ENCODE results near the gene APBA2. TPM values are rescaled to one million over a fixed set of nuclear protein-coding genes. Genes with fewer than 3 reads are reported as not detected.

APBA2 gene
- total and polyA plus RNA-seq, 2 donors from 2014 or later, result 1.0 to 6.1 TPM

DNA sequence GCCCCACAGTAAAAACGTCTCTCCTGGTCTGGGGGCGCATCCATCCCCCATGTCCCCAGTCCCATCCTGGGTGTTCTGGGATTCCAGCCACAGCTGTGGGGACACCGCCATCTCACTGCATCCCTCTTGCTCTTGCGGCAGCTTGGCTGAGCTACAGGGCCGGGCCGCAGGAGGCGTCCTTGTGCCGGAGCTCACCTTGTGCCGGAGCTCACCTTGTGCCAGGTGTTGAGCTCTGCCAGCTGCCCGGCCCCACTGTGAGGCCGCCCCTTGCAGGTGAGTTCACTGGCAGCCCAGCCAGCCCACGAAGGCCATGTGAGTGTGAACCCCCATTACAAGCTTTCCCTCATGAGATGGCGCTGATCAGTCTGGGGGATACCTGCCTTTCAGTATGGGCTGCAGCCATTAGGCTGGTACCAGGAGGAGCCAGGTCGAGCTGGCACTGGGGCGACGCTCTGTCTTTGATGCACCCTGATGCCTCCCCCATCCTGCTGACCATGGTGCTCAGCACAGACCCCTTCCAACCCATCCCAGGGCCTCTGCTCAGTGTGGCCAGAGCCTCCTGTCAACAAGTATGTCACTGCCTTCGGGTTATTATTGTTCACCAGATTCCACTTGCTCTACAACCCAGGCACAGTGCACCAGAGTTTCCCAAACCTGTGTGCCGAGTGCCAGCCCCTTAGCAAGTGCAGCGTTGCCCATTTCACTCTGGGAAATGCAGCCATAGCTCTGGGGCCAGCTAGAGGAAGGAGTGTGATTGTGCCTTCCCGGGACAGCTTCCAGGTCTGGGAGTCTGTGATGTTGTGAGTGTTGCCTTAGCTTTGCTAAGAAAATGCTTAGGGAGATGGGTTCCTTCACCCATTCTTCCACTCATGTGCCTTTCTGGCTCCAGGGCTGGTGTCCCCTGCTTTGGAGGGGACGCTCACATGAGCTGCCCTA is 105.7 kb downstream of the APBA2 start:
- FAIRE-seq, result no peak
- Histone ChIP-seq H3K27me3 (ENCODE audit: control insufficient read depth, insufficient read depth, low read length) (no peaks in the 10 kb centered on the region), H3K36me3 (ENCODE audit: control insufficient read depth in 2 of 3, insufficient read depth in 3 of 3, low read length in 3 of 3) (no peaks in the 10 kb centered on the region), H3K9ac (ENCODE audit: low read length in 3 of 3) (no peak overlapping the region), H3K4me1 (ENCODE audit: control insufficient read depth in 2 of 3, insufficient read depth in 2 of 3, low read depth in 1 of 3, low read length in 3 of 3) (no peaks in the 10 kb centered on the region), H3K9me3 (ENCODE audit: control insufficient read depth in 2 of 3, insufficient read depth in 1 of 3, low read length in 3 of 3) (no peaks in the 10 kb centered on the region), H3K27ac (ENCODE audit: low read depth in 2 of 2, low read length in 2 of 2) (no peak overlapping the region), H3K4me3 (ENCODE audit: low read length in 3 of 3) (no peak overlapping the region)
- intact Hi-C loops (cut with DNase I), result no loop called here
- TF ChIP-seq, protein P1, sequence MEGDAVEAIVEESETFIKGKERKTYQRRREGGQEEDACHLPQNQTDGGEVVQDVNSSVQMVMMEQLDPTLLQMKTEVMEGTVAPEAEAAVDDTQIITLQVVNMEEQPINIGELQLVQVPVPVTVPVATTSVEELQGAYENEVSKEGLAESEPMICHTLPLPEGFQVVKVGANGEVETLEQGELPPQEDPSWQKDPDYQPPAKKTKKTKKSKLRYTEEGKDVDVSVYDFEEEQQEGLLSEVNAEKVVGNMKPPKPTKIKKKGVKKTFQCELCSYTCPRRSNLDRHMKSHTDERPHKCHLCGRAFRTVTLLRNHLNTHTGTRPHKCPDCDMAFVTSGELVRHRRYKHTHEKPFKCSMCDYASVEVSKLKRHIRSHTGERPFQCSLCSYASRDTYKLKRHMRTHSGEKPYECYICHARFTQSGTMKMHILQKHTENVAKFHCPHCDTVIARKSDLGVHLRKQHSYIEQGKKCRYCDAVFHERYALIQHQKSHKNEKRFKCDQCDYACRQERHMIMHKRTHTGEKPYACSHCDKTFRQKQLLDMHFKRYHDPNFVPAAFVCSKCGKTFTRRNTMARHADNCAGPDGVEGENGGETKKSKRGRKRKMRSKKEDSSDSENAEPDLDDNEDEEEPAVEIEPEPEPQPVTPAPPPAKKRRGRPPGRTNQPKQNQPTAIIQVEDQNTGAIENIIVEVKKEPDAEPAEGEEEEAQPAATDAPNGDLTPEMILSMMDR (IDR thresholded peaks at IDR 0.05; ENCODE audit: borderline replicate concordance, extremely low read depth, insufficient read depth), result no peak
- no peak for DNase-seq

DNA sequence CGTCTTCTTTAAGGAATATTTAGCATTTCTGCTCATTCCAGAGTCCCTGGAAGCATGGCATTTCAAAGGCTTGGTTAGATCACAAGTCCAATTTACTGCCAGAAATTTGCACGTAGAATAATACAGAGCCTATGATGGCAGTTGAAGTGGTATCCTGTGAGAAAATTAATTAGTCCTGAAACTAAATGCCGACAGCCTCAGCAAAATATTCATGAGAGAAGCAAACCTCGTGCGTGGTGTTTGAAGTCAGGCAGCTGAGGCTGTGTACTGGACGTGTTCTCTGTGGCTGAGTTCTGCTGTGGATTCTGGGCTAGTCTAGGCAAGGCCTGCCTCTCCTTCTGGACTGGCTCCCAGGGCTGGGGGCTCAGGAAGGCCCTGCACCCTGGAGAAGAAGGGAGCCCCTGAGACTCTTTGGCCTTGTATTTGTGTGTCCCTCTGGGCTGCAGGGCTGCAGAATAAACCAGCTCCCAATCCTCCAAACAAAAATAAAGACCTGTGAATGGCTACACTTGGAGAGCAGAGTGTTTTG is 106.6 kb downstream of the APBA2 start:
- no peak for DNase-seq

DNA sequence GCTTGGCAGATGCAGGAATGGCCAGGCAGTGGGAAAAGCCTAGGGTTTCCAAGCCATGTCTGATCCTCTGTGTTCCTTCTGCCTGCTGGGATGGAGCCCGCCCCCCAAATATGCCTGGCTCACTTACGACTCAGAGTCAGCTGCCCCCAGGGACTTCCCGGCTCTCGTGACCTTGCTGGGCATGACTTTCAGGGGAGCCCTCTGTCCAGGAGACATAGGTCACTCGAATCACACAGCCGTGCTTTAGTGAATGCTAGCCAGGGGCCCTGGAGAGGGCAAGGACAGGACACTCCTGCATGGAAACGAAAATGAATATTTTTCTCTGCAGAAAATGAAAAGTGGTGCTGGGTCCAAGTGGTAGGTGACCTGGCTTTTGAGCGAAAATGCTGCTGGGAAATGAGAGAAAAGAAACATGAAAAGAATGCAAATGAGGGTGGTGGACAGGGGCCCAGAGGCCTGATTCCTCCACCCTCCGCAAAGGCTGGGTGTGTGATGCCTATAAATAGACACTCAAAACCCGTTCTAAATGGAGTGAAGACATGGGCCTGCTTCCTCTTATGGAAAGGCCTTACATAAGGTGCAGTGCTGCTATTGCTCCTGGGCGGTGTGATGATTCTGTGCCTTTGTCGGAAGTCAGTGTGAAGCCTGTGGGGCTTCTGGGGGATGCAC is 107.4 kb downstream of the APBA2 start:
- intact Hi-C loops (cut with DNase I), result no loop called here
- Histone ChIP-seq H3K4me3 (ENCODE audit: low read length in 3 of 3) (no peak overlapping the region), H3K27ac (ENCODE audit: low read depth in 2 of 2, low read length in 2 of 2) (no peak overlapping the region), H3K9me3 (ENCODE audit: control insufficient read depth in 2 of 3, insufficient read depth in 1 of 3, low read length in 3 of 3) (no peaks in the 10 kb centered on the region), H3K9ac (ENCODE audit: low read length in 3 of 3) (no peak overlapping the region), H3K4me1 (ENCODE audit: control insufficient read depth in 2 of 3, insufficient read depth in 2 of 3, low read depth in 1 of 3, low read length in 3 of 3) (no peaks in the 10 kb centered on the region), H3K27me3 (ENCODE audit: control insufficient read depth, insufficient read depth, low read length) (no peaks in the 10 kb centered on the region), H3K36me3 (ENCODE audit: control insufficient read depth in 2 of 3, insufficient read depth in 3 of 3, low read length in 3 of 3) (no peaks in the 10 kb centered on the region)
- TF ChIP-seq, protein P1 (IDR thresholded peaks at IDR 0.05; ENCODE audit: borderline replicate concordance, extremely low read depth, insufficient read depth), result no peak
- FAIRE-seq (no peak), DNase-seq (no peak)

More for the DNA sequence above, 106.6 kb downstream of the APBA2 start:
- Histone ChIP-seq H3K9ac (ENCODE audit: low read length in 3 of 3) (no peak overlapping the region), H3K4me1 (ENCODE audit: control insufficient read depth in 2 of 3, insufficient read depth in 2 of 3, low read depth in 1 of 3, low read length in 3 of 3) (no peaks in the 10 kb centered on the region), H3K36me3 (ENCODE audit: control insufficient read depth in 2 of 3, insufficient read depth in 3 of 3, low read length in 3 of 3) (no peaks in the 10 kb centered on the region), H3K27me3 (ENCODE audit: control insufficient read depth, insufficient read depth, low read length) (no peaks in the 10 kb centered on the region), H3K27ac (ENCODE audit: low read depth in 2 of 2, low read length in 2 of 2) (no peak overlapping the region), H3K4me3 (ENCODE audit: low read length in 3 of 3) (no peak overlapping the region), H3K9me3 (ENCODE audit: control insufficient read depth in 2 of 3, insufficient read depth in 1 of 3, low read length in 3 of 3) (no peaks in the 10 kb centered on the region)
- intact Hi-C loops (cut with DNase I), result no loop called here
- FAIRE-seq, result no peak
- TF ChIP-seq, protein P1 (IDR thresholded peaks at IDR 0.05; ENCODE audit: borderline replicate concordance, extremely low read depth, insufficient read depth), result no peak
